ENCODE results near the gene E2F1. TPM values are rescaled to one million over a fixed set of nuclear protein-coding genes. Genes with fewer than 3 reads are reported as not detected.

The E2F1 gene
- total and polyA plus RNA-seq, 4 experiments from 2014 or later, result 0.46 to 2.6 (median 1.6) TPM

GRCh38 chr20:33693741-33694638, 7.8 kb upstream of the E2F1 start:
- Histone ChIP-seq H3K9me3 (ENCODE audit: control insufficient read depth in 1 of 2, low read length in 2 of 2) (no peaks in the 10 kb centered on the region), H3K36me3 (ENCODE audit: insufficient read depth, low read length) (no peaks in the 10 kb centered on the region), H3K27ac (ENCODE audit: low read depth, low read length) (no peak overlapping the region), H3K27me3 (ENCODE audit: insufficient read depth, low read length) (no peaks in the 10 kb centered on the region), H3K4me3 (ENCODE audit: low read length in 2 of 2) (no peak overlapping the region), H3K4me1 (ENCODE audit: insufficient read depth, low read length) (peaks cover 15% of the 10 kb centered on the region)
- DNase-seq, result no peak
- Mint-ChIP-seq H3K36me3 (no peaks in the 10 kb centered on the region), H3K27ac (peak overlapping the region in 3 of 7 donors; percentile 6 to 71 (median 46)), H3K4me3 (no peak overlapping the region), H3K9me3 (peaks cover 0 to 4% (median 0%) of the 10 kb centered on the region in 8 donors), H3K4me1 (peaks cover 8 to 18% (median 13%) of the 10 kb centered on the region in 4 donors), H3K27me3 (no peaks in the 10 kb centered on the region)
- POLR2A ChIA-PET (ENCODE audit: partially characterized antibody), result interaction anchor here (1.0 kb wide), 1 partner anchor 26 kb away, joined by 5 read pairs; the partner anchor contains the start of gene PXMP4
- intact Hi-C loops (cut with micrococcal nuclease), result no loop called here
- CTCF ChIA-PET (ENCODE audit: partially characterized antibody), result no interaction called here

GRCh38 chr20:33693289-33693688, 7.1 kb upstream of the E2F1 start:
- Mint-ChIP-seq H3K4me1 (peaks cover 10 to 25% (median 19%) of the 10 kb centered on the region in 4 donors), H3K27me3 (no peaks in the 10 kb centered on the region), H3K9me3 (peaks cover 0 to 4% (median 0%) of the 10 kb centered on the region in 8 donors), H3K27ac (no peak overlapping the region), H3K36me3 (no peaks in the 10 kb centered on the region), H3K4me3 (no peak overlapping the region)
- Histone ChIP-seq H3K4me3 (ENCODE audit: low read length in 2 of 2) (no peak overlapping the region), H3K27ac (ENCODE audit: low read depth, low read length) (no peak overlapping the region), H3K9me3 (ENCODE audit: control insufficient read depth in 1 of 2, low read length in 2 of 2) (no peaks in the 10 kb centered on the region), H3K27me3 (ENCODE audit: insufficient read depth, low read length) (no peaks in the 10 kb centered on the region), H3K36me3 (ENCODE audit: insufficient read depth, low read length) (no peaks in the 10 kb centered on the region), H3K4me1 (ENCODE audit: insufficient read depth, low read length) (peaks cover 20% of the 10 kb centered on the region)
- ChIA-PET POLR2A (ENCODE audit: partially characterized antibody) (interaction anchor here (1.1 kb wide), 1 partner anchor 14 kb away, joined by 4 read pairs; no protein-coding TSS in a partner anchor), CTCF (ENCODE audit: partially characterized antibody) (no interaction called here)
- intact Hi-C loops (cut with micrococcal nuclease), result no loop called here
- no peak for DNase-seq

- CTCF ChIA-PET (ENCODE audit: partially characterized antibody), result interaction anchor here (2.8 kb wide), 1 partner anchor 22 kb away, joined by 11 read pairs; no protein-coding TSS in a partner anchor
- POLR2A ChIA-PET (ENCODE audit: partially characterized antibody), result interaction anchor here (0.7 to 4.3 kb wide), 8 partner anchors 11 to 980 kb away, joined by 3 to 21 read pairs (median 8); partner anchors contain the start of genes PXMP4 and ZNF341
- no peak overlapping the region for H3K4me3 ChIP-seq (ENCODE audit: low read length in 2 of 2)
- peaks cover 20 to 47% (median 34%) of the 10 kb centered on the region in 4 donors for H3K4me1 Mint-ChIP-seq
- H3K9me3 Mint-ChIP-seq, result no peaks in the 10 kb centered on the region
- H3K27ac Mint-ChIP-seq, result peak overlapping the region; percentile 70 to 90 (median 86)
- peaks cover 32% of the 10 kb centered on the region for H3K4me1 ChIP-seq (ENCODE audit: insufficient read depth, low read length)
- H3K27ac ChIP-seq (ENCODE audit: low read depth, low read length), result no peak overlapping the region
- no peaks in the 10 kb centered on the region for H3K36me3 Mint-ChIP-seq
- no peaks in the 10 kb centered on the region for H3K36me3 ChIP-seq (ENCODE audit: insufficient read depth, low read length)
- no peaks in the 10 kb centered on the region for H3K9me3 ChIP-seq (ENCODE audit: control insufficient read depth in 1 of 2, low read length in 2 of 2)
- intact Hi-C loops (cut with micrococcal nuclease), result no loop called here
- H3K27me3 ChIP-seq (ENCODE audit: insufficient read depth, low read length), result no peaks in the 10 kb centered on the region
- no peaks in the 10 kb centered on the region for H3K27me3 Mint-ChIP-seq
- DNase-seq, result peak in 4 of 5 donors; percentile 14 to 80 (median 26)
- peak overlapping the region in 7 of 8 donors; percentile 58 to 83 (median 70) for H3K4me3 Mint-ChIP-seq
These were observed 3.8 kb upstream of the E2F1 start for GRCh38 chr20:33689973-33690372.

- Histone ChIP-seq H3K27me3 (ENCODE audit: insufficient read depth, low read length) (no peaks in the 10 kb centered on the region), H3K4me3 (ENCODE audit: low read length in 2 of 2) (no peak overlapping the region), H3K36me3 (ENCODE audit: insufficient read depth, low read length) (no peaks in the 10 kb centered on the region), H3K27ac (ENCODE audit: low read depth, low read length) (no peak overlapping the region), H3K9me3 (ENCODE audit: control insufficient read depth in 1 of 2, low read length in 2 of 2) (no peaks in the 10 kb centered on the region), H3K4me1 (ENCODE audit: insufficient read depth, low read length) (peaks cover 37% of the 10 kb centered on the region)
- peak overlapping the region in 6 of 8 donors; percentile 58 to 83 (median 70) for H3K4me3 Mint-ChIP-seq
- H3K4me1 Mint-ChIP-seq, result peaks cover 22 to 52% (median 36%) of the 10 kb centered on the region in 4 donors
- H3K9me3 Mint-ChIP-seq, result no peaks in the 10 kb centered on the region
- ChIA-PET POLR2A (ENCODE audit: partially characterized antibody) (interaction anchor here (0.9 to 4.3 kb wide), 8 partner anchors 10 to 43 kb away, joined by 3 to 21 read pairs (median 8); partner anchors contain the start of genes PXMP4 and ZNF341), CTCF (ENCODE audit: partially characterized antibody) (interaction anchor here (2.8 kb wide), 1 partner anchor 21 kb away, joined by 11 read pairs; no protein-coding TSS in a partner anchor)
- no peaks in the 10 kb centered on the region for H3K27me3 Mint-ChIP-seq
- peak overlapping the region; percentile 79 to 90 (median 86) for H3K27ac Mint-ChIP-seq
- DNase-seq, result no peak
- no peaks in the 10 kb centered on the region for H3K36me3 Mint-ChIP-seq
- intact Hi-C loops (cut with micrococcal nuclease), result no loop called here
These were observed 3.3 kb upstream of the E2F1 start for GRCh38 chr20:33689493-33689892.

GRCh38 chr20:33688938-33689424, 2.8 kb upstream of the E2F1 start:
- no peaks in the 10 kb centered on the region for H3K9me3 Mint-ChIP-seq
- peaks cover 40% of the 10 kb centered on the region for H3K4me1 ChIP-seq (ENCODE audit: insufficient read depth, low read length)
- H3K27me3 ChIP-seq (ENCODE audit: insufficient read depth, low read length), result no peaks in the 10 kb centered on the region
- H3K9me3 ChIP-seq (ENCODE audit: control insufficient read depth in 1 of 2, low read length in 2 of 2), result no peaks in the 10 kb centered on the region
- intact Hi-C loops (cut with micrococcal nuclease), result no loop called here
- no peak for DNase-seq
- peaks cover 22 to 54% (median 39%) of the 10 kb centered on the region in 4 donors for H3K4me1 Mint-ChIP-seq
- H3K27ac Mint-ChIP-seq, result peak overlapping the region; percentile 6 to 90 (median 79)
- ChIA-PET CTCF (ENCODE audit: partially characterized antibody) (interaction anchor here (2.8 kb wide), 1 partner anchor 21 kb away, joined by 11 read pairs; no protein-coding TSS in a partner anchor), POLR2A (ENCODE audit: partially characterized antibody) (interaction anchor here (0.9 to 4.3 kb wide), 5 partner anchors 10 to 43 kb away, joined by 3 to 21 read pairs (median 8); partner anchors contain the start of gene PXMP4)
- no peak overlapping the region for H3K4me3 ChIP-seq (ENCODE audit: low read length in 2 of 2)
- H3K27ac ChIP-seq (ENCODE audit: low read depth, low read length), result no peak overlapping the region
- H3K36me3 ChIP-seq (ENCODE audit: insufficient read depth, low read length), result no peaks in the 10 kb centered on the region
- no peaks in the 10 kb centered on the region for H3K36me3 Mint-ChIP-seq
- H3K27me3 Mint-ChIP-seq, result no peaks in the 10 kb centered on the region
- peak overlapping the region in 3 of 8 donors; percentile 7 to 71 (median 11) for H3K4me3 Mint-ChIP-seq

GRCh38 chr20:33687993-33688937, 2.1 kb upstream of the E2F1 start:
- H3K27ac Mint-ChIP-seq, result peak overlapping the region; percentile 31 to 86 (median 76)
- H3K27me3 Mint-ChIP-seq, result no peaks in the 10 kb centered on the region
- H3K4me1 Mint-ChIP-seq, result peaks cover 22 to 54% (median 39%) of the 10 kb centered on the region in 4 donors
- POLR2A ChIA-PET (ENCODE audit: partially characterized antibody), result interaction anchor here (0.9 to 4.3 kb wide), 6 partner anchors 9 to 171 kb away, joined by 3 to 21 read pairs (median 6); partner anchors contain the start of gene PXMP4
- H3K36me3 Mint-ChIP-seq, result no peaks in the 10 kb centered on the region
- Histone ChIP-seq H3K9me3 (ENCODE audit: control insufficient read depth in 1 of 2, low read length in 2 of 2) (no peaks in the 10 kb centered on the region), H3K4me1 (ENCODE audit: insufficient read depth, low read length) (peaks cover 40% of the 10 kb centered on the region), H3K27ac (ENCODE audit: low read depth, low read length) (no peak overlapping the region), H3K36me3 (ENCODE audit: insufficient read depth, low read length) (no peaks in the 10 kb centered on the region), H3K27me3 (ENCODE audit: insufficient read depth, low read length) (no peaks in the 10 kb centered on the region), H3K4me3 (ENCODE audit: low read length in 2 of 2) (no peak overlapping the region)
- CTCF ChIA-PET (ENCODE audit: partially characterized antibody), result interaction anchor here (1.4 to 2.1 kb wide), 2 partner anchors 21 to 30 kb away, joined by 4 to 15 read pairs; partner anchors contain the start of gene ACTL10
- no peak for DNase-seq
- intact Hi-C loops (cut with micrococcal nuclease), result no loop called here
- no peaks in the 10 kb centered on the region for H3K9me3 Mint-ChIP-seq
- peak overlapping the region in 2 of 8 donors; percentile 8 to 11 for H3K4me3 Mint-ChIP-seq
